ENCODE results near the gene SH3YL1.

Gene SH3YL1

DNA sequence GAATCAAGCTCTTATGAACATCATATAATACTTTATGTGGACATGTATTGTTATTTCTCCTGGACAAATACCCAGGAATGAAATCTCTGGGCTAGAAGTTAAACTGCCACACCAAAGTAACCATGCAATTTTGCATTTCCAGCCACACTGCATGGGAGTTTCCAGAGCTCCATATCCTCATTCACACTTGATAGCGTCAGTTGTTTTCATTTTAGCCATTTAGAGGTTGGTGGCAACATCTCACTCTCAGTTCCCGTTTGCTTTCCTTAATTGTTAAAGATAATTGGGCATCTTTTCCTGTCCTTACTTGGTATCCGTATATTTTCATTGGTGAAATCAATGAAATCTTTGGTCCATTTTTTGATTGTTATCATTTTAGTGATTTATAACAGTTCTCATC, 47.8 kb downstream of the SH3YL1 start:
- no peak for DNase-seq (ENCODE audit: low spot score)

DNA sequence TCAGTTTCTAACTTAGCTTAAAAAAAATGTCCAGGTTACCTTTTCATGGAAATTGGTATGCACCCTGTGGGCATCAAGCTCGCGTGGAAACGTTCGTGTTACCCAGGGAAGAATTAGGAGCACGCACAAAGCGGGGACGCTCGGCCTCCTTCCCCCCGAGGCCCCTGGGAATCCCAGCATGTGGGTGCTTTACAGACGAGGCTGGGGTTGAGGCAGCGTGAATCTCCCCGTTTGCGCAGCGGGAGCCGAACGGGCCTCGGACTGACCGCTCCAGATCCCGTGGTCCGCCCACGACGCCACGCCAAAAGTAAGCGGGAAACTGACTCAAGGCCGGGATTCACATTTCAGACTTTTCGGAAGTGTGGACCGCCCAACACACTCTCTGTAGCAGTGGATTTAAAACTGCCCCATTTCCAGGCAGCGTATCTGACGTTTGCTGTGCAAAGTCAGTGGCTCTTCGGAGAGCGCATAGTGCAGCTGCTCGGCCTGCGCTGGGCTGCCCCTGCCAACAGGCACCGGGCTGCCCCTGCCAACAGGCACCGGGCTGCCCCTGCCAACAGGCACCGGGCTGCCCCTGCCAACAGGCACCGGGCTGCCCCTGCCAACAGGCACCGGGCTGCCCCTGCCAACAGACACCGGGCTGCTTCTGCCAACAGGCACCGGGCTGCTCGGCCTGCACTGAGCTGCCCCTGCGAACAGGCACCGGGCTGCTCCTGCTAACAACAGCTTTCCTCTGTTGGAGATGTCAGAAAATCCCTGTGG, 49.7 kb downstream of the SH3YL1 start:
- no peak for DNase-seq (ENCODE audit: low spot score)

DNA sequence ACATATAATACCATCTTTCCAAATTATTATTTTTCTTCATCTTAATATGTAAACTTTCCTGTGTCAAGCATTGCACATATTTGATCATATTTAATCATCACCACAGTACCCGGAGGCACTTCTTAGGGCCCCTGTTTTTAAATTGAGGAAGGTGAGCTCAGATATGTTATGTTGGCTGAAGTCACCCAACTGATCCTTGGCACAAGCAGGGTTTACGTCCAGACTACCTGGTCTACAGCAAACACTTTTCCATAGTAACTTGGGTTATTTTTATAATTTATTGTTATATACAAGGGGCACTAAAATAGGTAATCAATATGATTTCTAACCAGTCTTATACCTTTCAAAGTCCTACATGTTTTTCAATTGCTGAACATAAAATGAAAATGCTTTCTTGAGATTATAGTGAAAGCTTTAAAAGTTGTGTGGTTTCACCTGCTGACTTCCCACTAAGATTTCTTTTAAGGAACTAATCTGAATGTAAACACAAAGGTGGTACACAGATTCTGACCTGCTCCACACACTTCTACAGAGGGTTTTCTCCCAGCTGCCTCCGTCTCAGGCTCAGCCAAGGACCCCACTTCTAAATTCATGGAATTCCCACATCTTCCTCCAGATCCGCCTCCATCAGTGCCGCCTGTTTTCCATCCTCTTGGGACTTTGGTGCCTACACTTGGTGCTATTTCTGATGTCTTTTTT, 52.2 kb downstream of the SH3YL1 start:
- DNase-seq (ENCODE audit: low spot score) = no peak

DNA sequence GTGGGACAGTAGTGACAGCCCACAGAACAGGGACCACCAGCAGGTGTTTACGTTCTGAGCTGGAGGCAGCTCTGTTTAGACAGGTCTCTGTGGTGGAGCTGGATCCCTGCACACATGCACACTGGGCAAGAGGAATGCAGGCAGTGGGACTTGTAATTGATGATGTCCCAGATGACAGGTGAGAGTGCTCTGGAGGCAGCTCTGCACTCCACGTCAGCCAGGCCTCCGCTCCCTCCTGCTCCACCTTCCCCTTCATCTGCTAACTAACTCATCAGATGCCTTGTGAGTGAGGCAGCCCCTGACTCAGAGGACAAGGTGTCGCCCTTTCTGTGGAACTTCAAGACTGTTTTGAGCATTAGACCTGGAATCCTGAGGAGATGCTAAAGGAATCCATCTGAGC, 53.2 kb downstream of the SH3YL1 start:
- DNase-seq (ENCODE audit: low spot score) = no peak

DNA sequence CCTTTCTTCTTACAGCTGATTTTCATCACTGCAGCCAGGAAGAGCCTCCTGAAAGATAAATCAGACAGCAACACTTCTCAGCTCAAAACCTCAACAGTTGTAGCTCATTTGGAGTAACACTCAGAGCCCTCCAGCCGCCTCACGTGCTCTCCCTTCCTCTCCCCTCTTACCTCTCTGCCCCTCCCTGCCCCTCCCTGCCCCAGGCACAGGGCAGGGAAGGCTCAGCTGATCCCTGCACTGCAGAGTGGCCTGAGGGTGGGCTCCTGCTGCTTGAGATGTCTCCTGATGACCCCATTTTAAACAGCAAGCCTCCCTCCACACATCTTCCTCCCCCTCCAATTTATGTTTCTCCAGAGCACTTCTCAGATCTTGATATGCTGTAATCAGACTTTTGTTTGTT, 54.4 kb downstream of the SH3YL1 start:
- DNase-seq (ENCODE audit: low spot score) = no peak

DNA sequence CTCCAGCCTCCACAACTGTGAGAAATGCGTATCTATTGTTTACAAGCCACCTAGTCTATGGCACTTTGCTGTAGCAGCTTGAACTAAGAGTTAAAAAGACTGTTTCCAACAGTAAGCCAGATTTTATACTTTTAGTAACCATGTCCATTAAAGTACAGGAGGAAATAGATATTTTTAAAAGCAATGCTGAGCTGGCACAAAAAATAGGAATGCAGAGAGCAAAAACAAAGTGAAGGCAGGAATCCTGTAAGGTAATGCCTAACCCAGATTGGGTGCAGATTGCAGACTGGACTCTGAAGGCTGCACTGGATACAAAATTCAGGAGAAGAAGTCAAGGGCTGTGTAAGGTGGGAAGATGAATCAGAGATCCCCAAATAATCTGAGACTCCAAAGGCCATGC, 55.5 kb downstream of the SH3YL1 start:
- no peak for DNase-seq (ENCODE audit: low spot score)

DNA sequence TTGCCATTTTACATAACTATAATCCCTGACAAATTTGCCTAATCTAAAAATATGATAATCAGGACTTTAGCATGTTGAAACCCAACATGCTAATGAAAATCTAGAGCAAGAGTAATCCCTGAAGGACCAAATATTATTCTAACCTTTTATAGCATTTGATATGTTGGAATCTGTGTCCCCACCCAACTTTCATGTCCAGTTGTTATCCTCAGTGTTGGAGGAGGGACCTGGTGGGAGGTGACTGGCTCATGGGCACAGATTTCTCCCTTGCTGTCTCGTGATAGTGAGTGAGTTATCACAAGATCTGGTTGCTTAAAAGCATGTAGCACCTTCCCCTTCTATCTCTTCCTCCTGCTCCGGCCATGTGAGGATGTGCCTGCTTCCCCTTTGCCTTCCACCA, 59.8 kb downstream of the SH3YL1 start:
- DNase-seq (ENCODE audit: low spot score) = no peak

DNA sequence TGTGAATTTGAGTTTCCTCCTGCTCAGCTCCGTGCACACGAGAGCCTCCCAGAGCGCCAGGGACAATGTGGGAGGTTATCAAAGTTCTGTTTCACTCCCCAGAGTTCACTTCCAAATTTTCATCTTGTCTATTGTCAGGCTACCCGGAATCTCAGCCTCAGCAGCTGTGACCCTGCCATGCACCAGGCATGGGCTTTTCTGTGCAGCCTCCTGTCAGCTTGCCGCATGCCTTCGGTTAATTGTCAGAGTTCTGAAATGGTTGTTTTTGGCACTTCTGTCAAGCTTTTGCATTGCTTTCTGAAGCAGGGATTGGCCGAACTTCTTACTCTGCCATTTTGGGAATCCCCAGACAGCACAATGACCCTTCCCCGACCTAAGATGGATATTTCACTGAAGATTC, 60.4 kb downstream of the SH3YL1 start:
- DNase-seq (ENCODE audit: low spot score) = no peak

DNA sequence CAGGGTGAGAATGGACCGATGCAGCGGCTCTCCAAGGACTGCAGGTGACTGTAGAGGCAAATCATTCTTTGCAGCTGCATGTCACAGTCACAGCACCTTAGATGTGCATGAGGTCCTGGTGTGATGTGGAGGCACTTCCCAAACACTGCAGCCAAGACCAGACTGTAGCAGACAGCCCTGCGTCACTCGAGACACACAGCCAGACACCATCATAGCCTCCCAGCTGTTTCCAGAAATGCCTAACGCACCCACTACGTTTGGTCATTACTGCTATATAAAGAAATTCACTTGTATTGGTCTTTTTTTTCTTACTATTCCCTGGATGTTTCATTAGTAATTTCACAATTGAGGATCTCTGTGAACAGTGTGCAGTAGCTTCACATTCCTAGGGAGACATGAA, 60.9 kb downstream of the SH3YL1 start:
- no peak for DNase-seq (ENCODE audit: low spot score)

DNA sequence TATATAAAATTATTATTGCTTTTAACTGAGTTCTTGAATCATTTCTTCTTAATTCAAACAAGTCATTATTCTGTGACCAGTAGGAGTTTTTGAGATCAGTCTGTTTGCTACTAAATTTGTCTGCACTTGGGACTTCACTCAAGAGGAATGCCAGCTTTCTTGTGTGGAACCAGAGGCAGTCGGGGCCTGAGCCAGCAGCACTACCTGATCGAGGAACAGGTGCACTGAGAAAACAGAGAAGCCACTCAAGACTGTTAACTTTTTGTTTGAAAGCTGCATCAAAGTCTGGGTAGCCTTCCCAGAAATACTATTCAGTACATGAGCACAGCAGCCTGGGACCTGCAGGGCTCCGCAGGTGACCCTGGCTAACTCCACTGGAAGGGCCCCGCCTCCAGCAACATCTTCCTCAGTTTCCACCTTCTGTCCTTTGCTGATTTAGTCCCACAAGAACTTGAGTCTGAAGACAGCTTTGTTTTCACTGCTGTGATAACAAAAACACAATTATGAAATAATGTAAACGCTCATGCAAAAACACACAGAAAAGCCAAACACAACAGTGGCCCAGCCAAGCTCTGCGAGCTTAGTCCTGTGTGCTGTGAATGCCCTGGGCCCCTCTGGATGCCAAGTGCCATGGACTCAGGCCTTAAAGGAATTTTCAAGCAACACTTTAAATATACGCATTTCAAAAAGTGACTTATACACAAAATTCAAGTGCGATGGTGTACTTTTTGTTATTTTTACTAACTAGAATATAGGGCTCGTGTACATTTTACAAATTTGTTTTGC, 62.0 kb downstream of the SH3YL1 start:
- DNase-seq (ENCODE audit: low spot score) = no peak

DNA sequence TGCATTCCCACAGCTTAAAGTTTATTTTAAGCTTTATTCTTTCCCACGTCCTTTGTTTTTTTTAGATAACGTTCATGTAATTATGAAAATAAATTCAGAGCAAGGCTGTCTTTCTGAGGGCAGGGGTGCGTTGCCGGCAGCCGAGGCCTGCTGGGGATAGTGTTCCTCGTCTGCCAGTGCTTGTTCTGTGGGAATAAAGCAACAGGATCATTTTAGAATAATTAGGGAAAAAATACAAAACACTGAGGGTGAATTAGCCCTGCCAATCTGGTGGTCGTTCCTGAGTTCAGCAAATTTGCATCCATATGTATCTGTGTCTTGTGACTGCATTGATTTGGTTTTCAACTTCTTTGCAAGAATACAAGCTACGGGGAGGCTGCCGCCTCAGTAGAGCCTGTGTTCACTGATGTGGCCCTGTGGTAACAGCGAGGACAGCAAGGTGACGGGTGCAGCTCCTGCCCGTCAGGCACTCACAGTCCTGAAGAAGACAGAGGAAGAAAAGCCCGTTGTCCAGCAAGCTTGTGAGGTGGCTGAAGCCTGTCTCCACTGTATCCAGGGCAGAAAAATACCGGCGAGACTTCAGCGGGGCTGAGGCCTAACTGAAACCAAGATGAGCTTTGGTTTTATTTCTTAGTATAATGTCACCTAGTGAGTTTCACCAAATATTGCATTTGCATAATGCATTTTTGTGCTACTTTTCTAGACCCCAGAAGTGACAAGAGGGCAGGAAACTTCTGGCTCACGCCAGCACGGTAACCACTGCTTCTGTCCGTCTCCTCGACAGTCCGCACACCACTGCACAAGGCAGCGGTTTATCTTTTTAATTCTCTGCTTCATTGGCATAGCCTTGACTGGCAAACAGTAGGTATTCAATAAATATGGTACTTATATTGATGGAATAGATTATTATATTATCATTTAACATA, 64.5 kb downstream of the SH3YL1 start:
- DNase-seq (ENCODE audit: low spot score) = no peak

DNA sequence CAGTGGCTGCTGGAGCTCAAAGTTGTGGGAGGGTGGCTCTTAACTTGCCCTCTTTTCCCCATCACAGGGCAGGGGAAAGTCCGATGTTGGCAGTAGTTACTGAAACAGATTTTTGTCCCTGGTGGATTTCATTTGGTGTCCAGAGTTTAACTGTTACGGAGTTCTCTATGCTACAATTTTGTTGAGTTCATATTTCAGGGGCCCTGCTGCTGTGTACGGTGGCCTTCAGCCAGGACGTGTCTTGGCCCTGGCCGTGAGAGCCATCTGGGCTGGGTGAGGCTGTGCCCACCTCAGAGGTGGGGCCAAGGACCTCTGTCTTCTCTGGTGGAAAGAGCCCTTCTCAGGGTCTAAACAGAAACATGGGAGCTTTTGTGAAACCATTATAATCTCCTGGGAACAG, 67.4 kb downstream of the SH3YL1 start:
- no peak for DNase-seq (ENCODE audit: low spot score)

DNA sequence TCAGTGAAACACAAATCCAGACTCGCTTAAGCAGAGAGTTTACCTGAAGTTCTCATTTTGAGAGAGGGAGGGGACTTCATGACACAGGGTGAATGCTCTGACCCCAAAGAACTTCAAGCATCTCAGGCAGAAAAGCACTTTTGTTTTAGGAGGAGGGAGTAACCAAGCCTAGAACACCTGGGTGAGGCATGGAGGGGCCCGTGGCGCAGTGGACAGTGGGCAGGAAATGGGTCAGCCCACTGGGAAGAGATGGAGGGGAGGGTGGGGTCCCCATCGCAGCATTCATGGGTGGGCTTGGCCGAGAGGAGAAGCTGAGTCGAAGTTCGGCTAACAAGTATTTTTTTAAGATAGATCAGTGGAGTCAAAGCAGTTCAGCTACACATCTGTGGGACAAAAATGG, 67.9 kb downstream of the SH3YL1 start:
- no peak for DNase-seq (ENCODE audit: low spot score)

DNA sequence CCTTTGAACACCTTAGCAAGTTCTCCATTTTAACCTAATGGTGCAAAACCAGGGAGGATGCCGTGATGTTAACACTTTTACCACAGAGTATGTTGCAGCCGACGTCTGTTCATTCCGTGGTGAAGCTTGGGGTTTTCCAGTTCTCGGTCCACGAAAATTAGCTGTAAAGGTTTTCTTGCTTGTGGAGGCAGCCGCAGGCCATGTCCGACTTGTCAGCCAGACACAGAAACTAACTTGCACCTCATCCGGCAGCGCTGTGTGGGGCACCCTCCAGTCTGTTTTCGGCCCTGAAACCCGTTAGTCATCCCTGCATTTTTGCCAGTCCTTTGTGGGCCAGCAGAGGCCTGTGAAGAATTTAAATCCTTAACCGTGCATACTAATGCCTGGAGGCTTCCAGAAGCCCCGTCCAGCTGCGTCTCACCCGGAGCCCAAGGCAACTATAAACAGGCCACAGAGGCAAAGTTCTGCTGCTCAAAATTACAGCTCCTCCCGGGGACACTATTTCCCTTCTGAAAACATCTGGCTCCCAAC, 70.6 kb downstream of the SH3YL1 start:
- DNase-seq (ENCODE audit: low spot score) = peak; percentile 3

DNA sequence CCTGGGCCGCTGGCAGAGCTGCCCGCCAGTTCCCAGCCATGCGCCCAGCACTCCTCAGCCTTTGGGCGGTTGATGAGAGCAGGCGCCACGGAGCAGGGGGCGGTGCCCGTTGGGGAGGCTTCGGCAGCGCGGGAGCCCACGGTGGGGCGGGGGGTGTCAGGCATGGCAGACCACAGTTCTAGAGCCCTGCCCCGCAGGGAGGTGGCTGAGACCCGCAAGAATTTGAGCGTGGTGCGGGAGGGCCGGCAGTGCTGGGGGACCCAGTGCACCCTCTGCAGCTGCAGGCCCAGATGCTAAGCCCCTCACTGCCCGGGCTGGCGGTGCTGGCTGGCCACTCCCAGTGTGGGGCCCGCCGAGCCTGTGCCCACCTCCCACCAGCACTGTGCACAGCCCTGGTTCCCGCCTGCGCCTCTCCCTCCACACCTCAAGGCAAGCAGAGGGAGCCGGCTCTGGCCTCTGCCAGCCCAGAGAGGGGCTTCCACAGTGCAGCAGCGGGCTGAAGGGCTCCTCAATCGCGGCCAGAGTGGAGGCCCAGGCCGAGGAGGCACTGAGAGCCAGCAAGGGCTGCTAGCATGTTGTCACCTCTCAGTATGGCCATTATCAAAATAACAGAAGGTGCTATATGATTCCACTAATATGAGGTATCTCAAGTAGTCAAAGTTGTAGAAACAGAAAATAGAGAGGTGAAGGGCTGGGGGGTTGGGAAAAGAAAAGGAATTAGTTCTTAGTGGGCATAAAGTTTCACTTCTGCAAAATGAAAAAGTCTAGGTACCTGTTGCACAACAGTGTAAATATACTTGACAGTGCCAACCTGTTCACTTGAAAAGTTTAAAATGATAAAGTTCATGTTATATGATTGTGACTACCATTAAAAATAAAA, 72.3 kb downstream of the SH3YL1 start:
- no peak for DNase-seq (ENCODE audit: low spot score)

DNA sequence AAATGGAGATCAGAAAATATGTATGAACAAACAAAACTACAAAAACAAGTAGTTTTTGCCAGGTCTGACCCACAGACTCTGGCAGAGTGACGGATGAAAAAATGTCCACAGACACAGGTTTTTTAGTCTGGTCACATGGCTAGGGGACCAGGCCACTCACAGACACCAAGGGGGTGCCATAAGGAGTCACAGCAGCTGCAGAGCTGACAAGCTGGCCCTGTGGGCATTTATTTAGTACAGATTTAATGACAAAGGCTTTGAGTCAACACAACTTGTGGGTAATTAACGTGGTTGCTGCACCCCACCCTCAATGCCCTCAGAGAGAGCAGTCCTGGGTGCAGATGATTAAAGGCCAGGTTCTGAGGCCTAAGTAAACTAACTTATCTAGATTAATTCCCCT, 76.0 kb downstream of the SH3YL1 start:
- DNase-seq (ENCODE audit: low spot score) = no peak

DNA sequence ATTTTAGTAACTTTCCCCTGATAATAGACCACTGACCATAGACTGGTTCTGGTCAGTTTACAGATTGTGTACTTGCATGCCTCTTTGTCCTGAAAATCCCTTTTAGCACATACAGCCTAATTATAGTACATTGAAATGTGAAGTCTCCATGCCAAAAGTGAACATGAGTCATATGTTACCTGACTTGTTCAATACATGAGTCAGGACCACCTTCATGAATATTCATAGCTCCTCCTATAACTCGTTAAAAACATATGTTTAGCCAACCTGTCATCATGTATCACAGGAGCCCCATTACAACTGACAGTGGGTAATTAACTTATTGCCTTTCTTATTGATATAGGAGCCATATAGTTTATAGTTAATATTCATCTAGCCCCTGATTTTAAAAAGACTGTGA, 78.6 kb downstream of the SH3YL1 start:
- no peak for DNase-seq (ENCODE audit: low spot score)

DNA sequence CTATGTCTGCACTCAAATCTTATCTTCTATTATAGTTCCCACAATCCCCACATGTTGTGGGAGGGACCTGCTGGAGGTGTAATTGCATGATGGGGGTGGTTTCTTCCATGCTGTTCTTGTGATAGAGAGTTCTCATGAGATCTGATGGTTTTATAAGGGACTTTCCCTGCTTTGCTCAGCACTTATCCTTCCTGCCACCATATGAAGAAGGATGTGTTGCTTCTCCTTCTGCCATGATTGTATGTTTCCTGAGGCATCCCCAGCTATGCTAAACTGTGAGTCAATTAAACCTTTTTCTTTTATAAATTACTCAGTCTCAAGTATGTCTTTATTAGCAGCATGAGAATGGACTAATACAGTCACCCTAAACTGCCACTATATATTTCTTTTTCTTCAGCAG, 79.1 kb downstream of the SH3YL1 start:
- no peak for DNase-seq (ENCODE audit: low spot score)

DNA sequence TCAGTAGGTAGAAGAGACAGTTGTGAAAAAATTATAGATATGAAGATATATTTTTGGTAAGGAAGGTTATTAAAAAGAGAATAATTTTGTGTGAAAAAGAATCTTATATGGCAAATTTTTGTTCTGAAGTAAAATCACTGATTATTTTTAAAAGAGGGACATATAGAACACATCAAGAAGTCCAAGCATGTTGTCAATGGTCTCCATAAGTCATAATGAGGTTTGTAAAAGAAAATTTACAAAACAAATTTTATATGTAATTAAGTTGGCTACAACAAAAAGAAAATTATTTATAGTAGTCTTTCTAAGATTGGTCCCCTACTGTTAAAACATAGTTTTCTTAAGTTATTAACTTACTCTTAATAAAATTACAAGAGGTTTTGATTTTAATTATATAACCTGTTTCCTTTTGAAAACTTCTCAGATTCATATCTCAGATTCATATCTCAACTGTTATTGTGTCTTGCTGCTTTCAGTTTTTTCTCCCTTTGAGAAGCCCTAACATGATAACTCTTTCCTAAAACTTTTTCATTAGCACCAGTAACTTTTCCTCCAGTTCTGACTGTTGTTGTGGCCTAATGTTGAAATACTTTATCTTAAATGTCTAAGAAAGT, 81.2 kb downstream of the SH3YL1 start:
- DNase-seq (ENCODE audit: low spot score) = no peak

DNA sequence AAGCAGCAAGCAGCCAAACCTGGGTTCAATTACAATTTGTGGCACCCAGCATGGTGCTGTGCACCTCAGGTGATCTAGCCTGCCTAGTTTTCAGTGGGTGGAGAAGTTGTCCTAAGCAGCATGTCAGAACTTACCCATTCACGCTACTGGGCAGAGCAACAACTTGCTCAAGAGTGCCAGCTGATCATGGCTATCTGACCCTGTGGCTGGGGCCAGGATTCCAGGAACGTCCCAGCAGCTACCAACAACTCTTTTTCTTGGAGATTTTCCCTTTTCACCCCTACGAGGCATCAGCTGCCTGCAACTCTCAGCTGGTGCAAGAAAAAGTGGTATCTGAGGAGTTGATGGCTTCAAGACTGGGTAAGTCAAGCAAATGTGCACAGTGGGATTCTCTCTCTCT, 83.5 kb downstream of the SH3YL1 start:
- DNase-seq (ENCODE audit: low spot score) = no peak

Data from CD4-positive, alpha-beta T cell treated with Interleukin-6 at 100 ng/mL for 8 hours (primary cell).